Activated naive CD8-positive, alpha-beta T cell (primary cell): Measurements from ENCODE around the gene SLC35G6.

Experiments
- H3K27ac Mint-ChIP-seq: one replicate; pipeline ENCODE4 v1.8.0; 2021; ENCODE audit warnings: mixed read lengths
- H3K27me3 Mint-ChIP-seq: one replicate; pipeline ENCODE4 v1.8.0; 2021; ENCODE audit warnings: mixed read lengths
- H3K36me3 Mint-ChIP-seq: one replicate; pipeline ENCODE4 v1.8.0; 2021; ENCODE audit warnings: mixed read lengths
- H3K4me1 Mint-ChIP-seq: one replicate; pipeline ENCODE4 v1.8.0; 2021; ENCODE audit warnings: low read depth, mixed read lengths
- H3K4me3 Mint-ChIP-seq: one replicate; pipeline ENCODE4 v1.8.0; 2021; ENCODE audit warnings: mild to moderate bottlenecking, mixed read lengths
- H3K9me3 Mint-ChIP-seq: one replicate; pipeline ENCODE4 v1.8.0; 2021; ENCODE audit warnings: low read depth, mixed read lengths

Gene SLC35G6

DNA sequence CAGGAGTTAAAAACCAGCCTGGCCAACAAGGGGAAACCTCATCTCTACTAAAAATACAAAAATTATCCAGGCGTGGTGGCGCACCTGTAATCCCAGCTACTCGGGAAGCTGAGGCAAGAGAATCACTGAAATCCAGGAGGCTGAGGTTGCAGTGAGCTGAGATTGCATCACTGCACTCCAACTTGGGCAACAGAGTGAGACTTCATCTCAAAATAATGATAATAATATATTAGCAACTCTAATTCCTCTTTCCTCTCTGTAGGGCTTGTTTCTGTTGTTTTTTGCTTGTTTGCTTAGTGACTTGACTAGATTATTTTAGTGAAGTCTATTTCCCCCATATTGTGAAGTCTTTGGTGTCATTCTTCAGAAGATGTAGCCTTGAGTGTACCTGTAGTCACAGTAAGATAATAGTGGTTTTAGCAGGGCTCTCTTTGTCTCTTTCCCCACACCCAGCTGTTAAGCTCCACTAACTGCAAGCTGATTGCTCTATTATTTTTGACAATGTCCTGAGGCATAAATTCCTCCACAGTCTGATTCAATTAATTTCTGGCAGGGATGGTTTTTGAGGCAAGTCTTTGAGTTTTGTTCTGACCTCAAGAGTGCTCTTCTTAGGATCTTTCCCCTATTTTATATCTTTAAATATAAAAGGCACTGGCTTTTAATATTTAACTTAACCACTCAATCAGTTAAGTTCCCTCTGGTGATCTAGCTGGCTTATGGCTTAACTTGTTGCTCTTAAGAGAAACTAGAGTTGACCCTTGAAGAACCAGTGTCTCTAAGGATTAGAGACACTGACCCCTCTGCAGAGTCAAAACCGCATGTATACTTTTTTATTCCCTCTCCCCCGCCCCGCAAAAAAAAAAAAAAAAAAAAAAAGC, 49.0 kb downstream of the SLC35G6 start:
- H3K4me3 Mint-ChIP-seq, result no peak overlapping the region
- H3K4me1 Mint-ChIP-seq, result no peaks in the 10 kb centered on the region
- H3K9me3 Mint-ChIP-seq, result no peaks in the 10 kb centered on the region
- no peak overlapping the region for H3K27ac Mint-ChIP-seq
- H3K27me3 Mint-ChIP-seq, result no peaks in the 10 kb centered on the region
- no peaks in the 10 kb centered on the region for H3K36me3 Mint-ChIP-seq
